Measurements from ENCODE around the gene GPR157.
"Not testable (repeated sequence)": the region's sequence is repeated elsewhere in the genome, so short reads cannot be mapped to it uniquely, and the experiment has no call there.

GPR157 gene

DNA sequence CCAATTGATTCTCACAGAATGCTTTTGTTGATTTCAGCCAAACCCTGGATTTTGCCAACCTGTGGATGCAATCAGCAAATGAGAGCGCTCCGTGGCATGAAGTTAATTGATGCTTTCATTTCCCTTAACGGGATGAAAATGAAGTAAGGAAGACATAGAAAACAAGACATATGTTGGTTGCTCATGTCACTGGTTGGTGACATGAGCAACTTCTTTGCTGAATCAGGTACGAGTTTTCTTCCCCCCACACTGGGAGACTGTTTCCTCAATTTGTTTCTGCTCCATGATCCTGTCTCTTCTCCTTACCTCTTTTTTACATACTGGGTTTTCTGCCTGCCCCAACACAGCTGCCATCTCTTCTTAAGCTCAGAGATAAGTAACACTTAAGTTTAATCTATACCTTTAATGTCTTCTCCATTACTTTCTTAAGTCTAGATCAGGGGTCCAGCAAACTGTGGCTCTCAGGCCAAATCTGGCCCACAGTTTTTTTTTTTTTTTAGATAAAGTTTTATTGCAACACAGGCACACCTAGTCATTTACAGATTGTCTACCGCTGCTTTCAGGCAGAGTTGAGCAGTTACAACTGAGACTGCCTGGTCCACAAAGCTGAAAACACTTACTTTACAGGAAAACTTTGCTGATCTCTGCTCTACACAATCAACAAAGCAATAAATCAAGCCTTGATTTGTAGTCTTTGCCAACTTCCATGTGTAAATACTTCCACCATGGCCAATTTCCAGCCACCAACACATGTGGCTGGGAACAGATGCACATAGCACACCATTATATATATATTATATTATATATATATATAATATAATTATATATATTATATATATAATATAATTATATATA lies 13.3 kb downstream of the GPR157 start:
- peak; percentile 19 for DNase-seq

DNA sequence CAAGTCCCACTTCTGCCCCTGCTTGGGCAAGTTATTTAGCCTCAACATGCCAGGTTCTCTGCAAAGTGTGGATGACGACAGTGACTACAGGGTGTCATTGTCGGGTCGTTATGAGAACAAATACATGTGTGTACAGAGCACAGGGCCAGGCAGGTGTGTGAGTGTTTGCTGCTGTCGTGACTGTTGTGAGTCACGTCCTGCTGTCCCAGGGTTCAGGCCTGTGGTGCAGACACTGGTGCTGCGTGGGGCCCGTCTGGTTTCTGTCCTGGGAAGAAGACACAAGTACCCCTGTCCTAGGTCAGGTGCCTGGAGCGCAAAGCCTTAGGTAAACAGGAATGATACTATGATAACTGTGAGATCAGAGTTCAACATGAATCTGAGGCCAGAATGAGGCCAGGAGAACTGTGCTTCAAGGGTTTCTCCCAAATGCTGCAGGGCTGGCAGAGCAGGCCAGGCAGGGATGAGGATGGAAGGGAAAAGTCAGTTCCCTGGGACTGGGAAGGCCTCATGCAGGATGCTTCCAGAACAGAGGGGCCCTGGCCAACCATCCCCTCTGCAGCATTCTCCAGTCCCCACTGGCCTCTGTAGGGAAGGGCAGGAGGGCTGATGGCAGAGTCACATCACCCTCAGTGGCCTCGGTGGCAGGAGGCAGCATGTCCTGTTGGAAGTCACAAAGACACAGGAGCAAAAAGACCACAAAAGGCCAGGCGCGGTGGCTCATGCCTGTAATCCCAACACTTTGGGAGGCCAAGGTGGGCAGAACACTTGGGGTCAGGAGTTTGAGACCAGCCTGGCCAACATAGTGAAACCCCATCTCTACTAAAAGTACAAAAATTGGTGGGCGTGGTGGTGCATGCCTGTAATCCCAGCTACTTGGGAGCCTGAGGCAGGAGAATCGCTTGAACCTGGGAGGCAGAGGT lies 15.7 kb downstream of the GPR157 start:
- no peak for DNase-seq

DNA sequence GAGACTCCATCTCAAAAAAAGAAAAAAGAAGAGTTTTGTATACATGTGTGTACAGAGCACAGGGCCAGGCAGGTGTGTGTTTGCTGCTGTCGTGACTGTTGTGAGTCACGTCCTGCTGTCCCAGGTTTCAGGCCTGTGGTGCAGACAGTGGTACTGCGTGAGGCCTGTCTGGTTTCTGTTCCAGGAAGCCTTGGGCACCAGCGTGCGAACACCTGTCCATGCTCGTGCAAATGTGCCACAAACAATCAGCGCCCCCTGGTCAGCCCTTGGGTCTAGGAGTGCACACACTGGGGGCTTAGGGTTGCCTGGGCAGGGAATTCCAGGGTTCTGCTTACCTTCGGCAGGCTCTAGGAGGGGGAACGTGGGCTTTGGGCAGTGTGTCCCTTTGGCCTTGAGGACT lies 16.9 kb downstream of the GPR157 start:
- DNase-seq = no peak

DNA sequence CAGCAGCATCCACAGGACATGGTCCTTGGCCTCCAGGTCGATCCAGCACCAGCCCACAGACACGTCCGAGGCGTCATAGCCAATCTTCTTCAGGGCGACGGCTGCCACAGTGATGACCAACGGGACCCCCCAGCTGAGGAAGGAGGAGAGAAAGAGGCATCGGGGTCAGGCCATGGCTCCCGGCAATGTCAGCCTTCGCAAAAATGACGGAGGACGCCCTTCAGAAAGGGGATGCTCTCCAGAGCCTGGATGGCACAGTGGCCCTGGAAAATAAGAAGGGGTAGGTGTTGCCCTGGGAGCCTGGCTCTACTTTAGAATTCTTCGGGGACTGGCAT lies 17.6 kb downstream of the GPR157 start:
- no peak for DNase-seq

GRCh38 chr1:9110669-9111356 lies 18.1 kb downstream of the GPR157 start:
- no peak for DNase-seq

DNA sequence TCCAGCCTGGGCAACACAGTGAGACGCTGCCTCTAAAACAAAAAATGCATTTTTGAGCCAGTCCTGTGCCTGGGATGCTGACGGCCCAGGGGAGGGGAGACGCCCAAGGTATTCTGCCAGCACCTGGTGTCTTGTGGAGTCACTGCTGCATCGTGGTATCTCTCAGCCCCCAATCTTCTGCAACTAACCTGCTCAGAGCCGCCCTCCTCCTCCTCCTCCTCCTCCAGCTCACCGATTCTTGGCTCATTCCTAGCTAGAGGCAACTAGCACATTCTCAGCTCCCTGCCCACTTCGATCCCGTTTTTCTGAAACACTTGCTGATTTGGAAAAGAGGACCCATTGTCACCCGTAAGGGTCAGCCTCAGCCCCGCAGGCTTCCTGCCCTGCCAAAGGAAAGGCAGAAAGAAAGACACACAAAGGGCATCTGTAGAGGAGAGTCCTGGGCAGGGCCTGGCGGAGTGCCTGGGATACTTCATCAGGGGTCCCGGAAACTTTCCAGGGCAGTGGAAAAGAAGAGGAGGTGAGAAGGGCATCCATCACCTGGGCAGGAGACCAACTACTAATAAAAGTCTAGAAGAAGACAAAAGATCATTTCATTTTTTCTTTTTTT lies 20.7 kb downstream of the GPR157 start:
- DNase-seq = no peak

DNA sequence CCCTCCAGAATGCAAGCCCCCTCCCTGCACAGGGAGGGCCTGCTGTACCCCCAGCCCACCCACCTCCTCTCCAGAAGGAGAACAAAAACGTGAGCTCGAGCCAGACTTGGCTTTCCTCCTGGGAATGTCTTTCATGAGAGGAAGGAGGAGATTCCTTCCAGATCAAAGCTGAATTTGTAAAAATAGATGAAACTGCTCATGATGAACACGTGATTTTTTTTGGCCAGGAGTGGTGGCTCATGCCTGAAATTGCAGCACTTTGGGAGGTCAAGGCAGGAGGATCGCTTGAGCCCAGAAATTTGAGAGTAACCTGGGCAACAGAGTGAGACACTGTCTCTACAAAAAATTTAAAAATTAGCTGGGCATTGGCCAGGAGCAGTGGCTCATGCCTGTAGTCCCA lies 21.8 kb downstream of the GPR157 start:
- DNase-seq = no peak

DNA sequence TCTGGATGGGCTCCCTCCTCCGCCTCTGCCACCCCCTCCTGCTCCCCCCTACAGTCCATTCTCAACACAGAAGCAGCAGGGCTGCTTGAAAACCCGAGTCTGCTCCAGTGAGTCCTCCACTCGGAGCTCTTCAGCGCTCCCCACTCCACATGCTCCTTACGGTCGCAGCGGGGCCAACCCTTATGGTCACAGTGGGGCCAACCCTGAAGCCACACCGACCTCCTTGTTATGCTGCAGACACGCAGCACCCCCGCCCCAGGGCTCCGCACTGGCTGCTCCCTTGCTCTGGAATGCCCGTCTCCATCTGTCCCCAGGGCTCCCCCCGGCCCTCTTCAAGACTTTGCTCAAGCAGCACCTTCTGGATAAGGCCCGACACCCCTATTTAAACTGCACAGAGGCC lies 22.6 kb downstream of the GPR157 start:
- peak; percentile 34 for DNase-seq

- no peak for DNase-seq
Measured at GRCh38 chr1:9105336-9105867, 23.5 kb downstream of the GPR157 start.

DNA sequence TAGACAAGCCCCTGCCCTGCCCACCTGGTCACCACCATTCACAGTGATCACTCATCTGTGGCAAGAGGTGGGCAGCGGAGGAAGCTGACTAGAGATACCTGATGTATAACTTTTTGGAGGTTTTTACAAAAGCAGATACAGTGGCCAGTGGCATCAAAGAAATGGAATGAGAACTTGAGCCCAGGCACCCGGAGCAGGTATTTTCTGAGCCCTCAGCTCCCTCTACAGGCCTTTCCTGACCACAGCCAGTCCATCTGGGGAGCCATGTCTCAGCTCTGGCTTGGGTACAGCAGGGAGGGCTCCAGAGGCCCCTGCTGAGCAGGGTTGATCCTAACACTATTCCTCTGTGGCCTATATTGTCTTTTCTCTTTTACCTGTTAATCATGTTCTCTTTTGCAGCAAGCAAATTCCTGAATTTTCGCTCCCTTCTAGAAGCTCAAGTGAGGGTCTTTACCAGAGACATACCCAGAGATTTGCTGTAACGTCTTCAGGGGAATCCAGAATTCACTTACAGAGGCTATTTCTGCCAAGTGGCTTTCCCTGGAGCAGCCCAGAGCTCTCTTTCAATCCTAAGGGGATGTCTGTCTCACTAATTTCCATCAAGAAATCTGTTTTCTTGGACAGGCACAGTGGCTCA lies 27.3 kb downstream of the GPR157 start:
- DNase-seq = no peak

- DNase-seq = no peak
Measured at GRCh38 chr1:9100471-9101043, 28.3 kb downstream of the GPR157 start.

DNA sequence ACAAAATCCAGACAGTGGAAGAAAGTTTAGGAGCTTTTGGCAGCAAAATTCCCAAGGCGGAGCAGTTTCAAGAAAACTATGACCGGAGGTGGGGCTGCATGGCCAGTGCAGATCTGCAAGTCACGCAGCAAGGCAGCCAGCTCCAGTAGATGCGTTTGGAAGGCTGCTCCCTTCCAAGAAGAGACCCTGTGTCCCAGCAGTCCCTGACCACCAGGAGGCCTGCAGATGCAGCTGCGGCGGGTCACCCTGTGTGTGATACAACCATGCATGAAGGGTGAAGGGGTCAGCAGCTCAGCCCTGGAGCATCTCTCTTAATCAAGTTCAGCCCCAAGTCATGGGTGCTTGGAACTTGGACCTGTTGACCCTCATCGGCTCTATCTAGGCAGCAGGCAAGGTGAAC lies 29.3 kb downstream of the GPR157 start:
- DNase-seq = no peak

GRCh38 chr1:9097947-9098705 lies 30.8 kb downstream of the GPR157 start:
- no peak for DNase-seq

DNA sequence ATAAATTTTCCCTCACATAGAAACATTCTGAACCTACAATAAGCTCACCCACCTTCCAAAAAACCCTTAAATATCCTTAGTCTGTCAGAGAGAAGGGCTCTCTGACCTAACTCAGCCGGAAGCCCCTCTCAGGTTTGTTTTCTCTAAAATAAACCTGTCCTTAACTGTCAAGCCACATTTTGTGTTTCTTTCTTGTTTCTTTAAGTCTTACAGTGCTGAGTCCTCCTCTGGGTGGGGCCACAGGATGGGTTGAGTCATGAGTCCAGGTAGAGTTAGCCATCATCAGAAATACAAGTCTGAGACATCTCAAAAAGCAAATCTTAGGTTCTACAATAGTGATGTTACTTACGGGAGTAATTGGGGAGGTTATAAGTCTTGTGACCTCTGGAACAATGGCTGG lies 33.1 kb downstream of the GPR157 start:
- no peak for DNase-seq

GRCh38 chr1:9093996-9094595 lies 34.8 kb downstream of the GPR157 start:
- DNase-seq = not testable (repeated sequence)

- no peak for DNase-seq
Measured at GRCh38 chr1:9093581-9093980, 35.3 kb downstream of the GPR157 start.

DNA sequence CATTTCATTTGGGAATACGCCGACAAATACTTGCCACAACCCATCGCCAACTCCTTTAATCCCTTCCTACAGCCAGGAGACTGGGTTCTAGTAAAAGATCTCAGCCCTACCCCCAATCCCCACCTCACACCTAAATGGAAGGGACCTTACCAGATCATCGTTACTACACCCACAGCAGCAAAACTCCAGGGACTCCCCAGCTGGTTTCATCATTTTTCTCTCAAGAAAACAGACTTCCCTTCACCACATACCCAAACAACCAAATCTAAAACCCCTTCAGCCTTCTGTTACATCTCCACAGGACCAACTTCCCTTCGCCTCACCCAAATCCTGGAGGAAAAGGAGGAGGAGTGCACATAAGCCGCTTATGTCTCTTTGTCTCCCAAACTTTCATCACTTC lies 35.8 kb downstream of the GPR157 start:
- DNase-seq = no peak

DNA sequence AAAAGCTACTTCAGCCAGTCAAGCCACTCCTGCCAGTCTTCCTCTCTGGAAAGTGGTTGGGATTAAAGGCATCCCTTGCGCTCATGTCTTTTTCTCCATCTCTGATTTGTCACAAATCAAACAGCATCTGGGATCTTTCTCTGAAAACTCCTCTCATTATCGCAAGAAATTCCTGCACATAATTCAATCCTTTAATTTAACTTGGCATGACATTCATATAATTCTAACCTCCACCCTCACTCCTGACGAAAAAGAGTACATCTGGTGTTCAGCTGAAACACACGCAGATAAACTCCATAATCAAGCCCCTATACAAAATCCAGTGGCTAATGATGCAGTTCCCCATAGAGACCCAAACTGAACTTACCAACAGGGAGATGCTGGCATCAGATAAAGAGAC lies 40.1 kb downstream of the GPR157 start:
- DNase-seq = no peak

DNA sequence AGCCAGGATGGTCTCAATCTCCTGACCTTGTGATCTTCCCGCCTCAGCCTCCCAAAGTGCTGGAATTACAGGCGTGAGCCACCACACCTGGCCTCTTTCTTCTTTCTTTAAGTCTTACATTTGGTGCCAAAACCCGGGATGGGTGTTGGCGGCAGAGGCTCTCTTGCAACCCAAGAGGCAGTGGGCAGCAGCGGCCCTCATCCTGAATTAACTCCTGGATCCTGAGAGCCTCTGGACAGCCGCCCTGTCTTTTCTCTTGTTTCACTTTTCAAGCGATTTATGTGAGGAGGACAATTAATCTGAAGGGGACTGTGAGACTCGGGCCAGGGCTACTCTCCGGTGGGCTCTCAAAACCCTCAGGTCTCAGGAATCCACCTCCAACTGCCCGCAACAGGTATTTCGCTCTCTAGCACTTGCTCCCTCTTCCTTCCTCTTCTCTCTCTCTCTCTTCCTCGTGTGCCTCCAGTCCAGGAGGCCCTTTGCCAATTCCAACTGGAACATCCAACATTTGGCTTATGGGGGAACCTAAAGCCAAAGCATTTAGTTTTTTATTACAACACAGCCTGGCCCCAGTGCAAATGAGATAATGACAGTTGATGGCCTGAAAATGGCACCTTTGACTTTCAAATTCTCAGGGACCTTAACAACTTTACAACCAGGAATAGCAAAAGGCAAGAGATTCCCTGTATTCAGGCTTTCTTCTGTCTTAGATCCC lies 41.3 kb downstream of the GPR157 start:
- no peak for DNase-seq

DNA sequence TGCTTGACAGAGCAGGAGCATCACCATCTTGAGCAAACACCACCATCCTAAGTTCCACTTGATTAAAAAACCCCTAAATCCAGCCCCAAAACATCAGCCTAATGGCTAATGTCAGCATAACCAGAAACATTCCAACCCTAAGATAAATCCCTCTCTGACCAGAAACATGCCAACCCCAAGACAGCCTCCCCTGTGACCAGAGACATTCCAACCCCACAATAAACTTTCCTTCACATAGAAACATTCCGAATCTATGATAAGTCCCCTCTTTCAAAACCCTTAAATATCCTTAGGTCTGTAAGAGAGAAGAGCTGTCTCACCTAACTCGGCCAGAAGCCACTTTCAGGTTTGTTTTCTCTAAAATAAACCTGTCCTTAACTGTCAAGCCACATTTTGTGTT lies 42.1 kb downstream of the GPR157 start:
- DNase-seq = no peak

All from NCI-H524 treated with DMSO at 0.1 percent for 48 hours (cell line).